Naive thymus-derived CD8-positive, alpha-beta T cell (primary cell): ENCODE results near the gene GH2. TPM values are rescaled to one million over a fixed set of nuclear protein-coding genes. Genes with fewer than 3 reads are reported as not detected.
A peak's percentile ranks its signal among the peaks of the same experiment; 100 is the strongest.
"Not testable (repeated sequence)": the region's sequence is repeated elsewhere in the genome, so short reads cannot be mapped to it uniquely, and the experiment has no call there.

Experiments used
- ATAC-seq, 2 donors: fragments of 150-1000 bp; cut with Tn5 transposase in 1 of 2; sonication (Bioruptor Pico), chemical (Tn5 transposase) in 1 of 2; 1 replicate in 1 of 2; 2 replicates in 1 of 2; pipeline ENCODE4 v1.10.0; 2021; ENCODE audit warnings: mild to moderate bottlenecking in 2 of 2, moderate library complexity in 2 of 2
- POLR2A ChIA-PET: fragments of 350-600 bp; sonication (Branson Sonifier 250); formaldehyde crosslinking; loops from one replicate; lab custom pipeline; 2021; ENCODE audit warnings: antibody characterized with exemption; lab: Charles Lee
- DNase-seq, 10 donors: peaks; one replicate each; pipeline versions ENCODE4 v3.0.0 to v3.0.0-alpha.2; 2020 to 2022
- H3K27ac Mint-ChIP-seq, 10 donors: one replicate each; pipeline ENCODE4 v1.8.0; 2020 to 2022; ENCODE audit warnings: mild to moderate bottlenecking in 10 of 10, mixed read lengths in 10 of 10, moderate library complexity in 4 of 10, inconsistent platforms in 1 of 10
- H3K27me3 Mint-ChIP-seq, 5 donors: one replicate each; pipeline ENCODE4 v1.8.0; 2021 to 2022; ENCODE audit warnings: mixed read lengths in 5 of 5
- H3K36me3 Mint-ChIP-seq, 3 donors: one replicate each; pipeline ENCODE4 v1.8.0; 2020 to 2022; ENCODE audit warnings: mixed read lengths in 3 of 3, mild to moderate bottlenecking in 2 of 3, inconsistent platforms in 1 of 3
- H3K4me1 Mint-ChIP-seq, 4 donors: one replicate each; pipeline ENCODE4 v1.8.0; 2021 to 2022; ENCODE audit warnings: mixed read lengths in 4 of 4
- H3K4me3 Mint-ChIP-seq, 10 donors: one replicate each; pipeline ENCODE4 v1.8.0; 2020 to 2022; ENCODE audit warnings: mild to moderate bottlenecking in 10 of 10, mixed read lengths in 10 of 10, moderate library complexity in 6 of 10, inconsistent platforms in 1 of 10
- H3K9me3 Mint-ChIP-seq, 9 donors: one replicate each; pipeline ENCODE4 v1.8.0; 2020 to 2022; ENCODE audit warnings: mixed read lengths in 9 of 9, mild to moderate bottlenecking in 3 of 9, inconsistent platforms in 1 of 9, moderate library complexity in 1 of 9
- polyA plus RNA-seq, 3 donors: library from polyadenylated mRNA; unstranded; fragments of 300-500 nt; fragmentation: Illumina TruSeq; gene quantifications; one replicate each; pipeline ENCODE4 v1.2.3, GENCODE V29; 2021
- total RNA-seq, 8 experiments: library from RNA in 2 of 8; stranded (reverse) in 2 of 8; gene quantifications; one replicate each; pipeline ENCODE4 v1.2.3 and lab custom pipeline; 2021 to 2026

The GH2 gene
- total and polyA plus RNA-seq, 5 experiments from 2014 or later = not detected

GRCh38 chr17:63920050-63920449 is 38.3 kb upstream of the GH2 start:
- not testable (repeated sequence) for H3K4me3 Mint-ChIP-seq, ATAC-seq
- peak overlapping the region in 1 of 10 donors; percentile 72 for H3K27ac Mint-ChIP-seq

GRCh38 chr17:63919311-63919723 is 37.6 kb upstream of the GH2 start:
- Mint-ChIP-seq H3K4me1 (peaks cover 4 to 48% (median 9%) of the 10 kb centered on the region in 4 donors), H3K27ac (peak overlapping the region in 7 of 10 donors; percentile 12 to 87 (median 43)), H3K9me3 (no peaks in the 10 kb centered on the region), H3K27me3 (peaks cover 0 to 5% (median 0%) of the 10 kb centered on the region in 5 donors), H3K36me3 (no peaks in the 10 kb centered on the region), H3K4me3 (peak overlapping the region in 1 of 10 donors; percentile 66)
- POLR2A ChIA-PET = interaction anchor here (1.0 to 2.8 kb wide), 12 partner anchors 13 to 226 kb away, joined by 3 to 23 read pairs (median 8); partner anchors contain the start of genes CD79B, ICAM2 and PRR29
- peak; percentile 48 to 83 (median 74) for DNase-seq
- ATAC-seq = peak; percentile 92 to 96

More at GRCh38 chr17:63920050-63920449, 38.3 kb upstream of the GH2 start:
- POLR2A ChIA-PET = interaction anchor here (1.2 to 2.8 kb wide), 8 partner anchors 12 to 213 kb away, joined by 5 to 23 read pairs (median 8); partner anchors contain the start of genes CD79B and ICAM2
- H3K9me3 Mint-ChIP-seq, DNase-seq, H3K27me3 Mint-ChIP-seq, H3K36me3 Mint-ChIP-seq: not testable (repeated sequence)
- H3K4me1 Mint-ChIP-seq = peaks cover 4 to 52% (median 9%) of the 10 kb centered on the region in 4 donors

GRCh38 chr17:63918789-63919305 is 37.1 kb upstream of the GH2 start, which contains the start of gene GH1:
Gene GH1 (minus strand): TSS chr17:63918839. CDS start chr17:63918776, 63 bp downstream.
- not testable (repeated sequence) for H3K36me3 Mint-ChIP-seq, H3K27me3 Mint-ChIP-seq, ATAC-seq, DNase-seq, H3K9me3 Mint-ChIP-seq
- peak within 1 kb of the TSS in 7 of 10 donors; percentile 12 to 87 (median 43) for H3K27ac Mint-ChIP-seq
- POLR2A ChIA-PET = interaction anchor here (0.7 to 2.8 kb wide), 12 partner anchors 13 to 227 kb away, joined by 3 to 23 read pairs (median 8); partner anchors contain the start of genes CD79B, ICAM2 and PRR29
- peak within 1 kb of the TSS in 1 of 10 donors; percentile 66 for H3K4me3 Mint-ChIP-seq
- H3K4me1 Mint-ChIP-seq = peaks cover 4 to 47% (median 9%) of the 10 kb centered on the region in 4 donors

GRCh38 chr17:63918305-63918704 is 36.6 kb upstream of the GH2 start:
- H3K4me3 Mint-ChIP-seq = no peak overlapping the region
- POLR2A ChIA-PET = interaction anchor here (0.7 to 2.8 kb wide), 9 partner anchors 28 to 227 kb away, joined by 3 to 23 read pairs (median 8); partner anchors contain the start of gene ICAM2
- no peaks in the 10 kb centered on the region for H3K9me3 Mint-ChIP-seq
- ATAC-seq (no peak), DNase-seq (no peak)
- peak overlapping the region in 1 of 10 donors; percentile 19 for H3K27ac Mint-ChIP-seq
- H3K4me1 Mint-ChIP-seq = peaks cover 4 to 46% (median 9%) of the 10 kb centered on the region in 4 donors
- H3K27me3 Mint-ChIP-seq = peaks cover 0 to 5% (median 0%) of the 10 kb centered on the region in 5 donors
- H3K36me3 Mint-ChIP-seq = no peaks in the 10 kb centered on the region

- Mint-ChIP-seq H3K4me3 (no peak overlapping the region), H3K9me3 (no peaks in the 10 kb centered on the region), H3K27me3 (peaks cover 0 to 5% (median 0%) of the 10 kb centered on the region in 5 donors), H3K27ac (peak overlapping the region in 1 of 10 donors; percentile 59), H3K4me1 (peaks cover 4 to 43% (median 9%) of the 10 kb centered on the region in 4 donors), H3K36me3 (no peaks in the 10 kb centered on the region)
- ATAC-seq (no peak), DNase-seq (no peak)
- POLR2A ChIA-PET = interaction anchor here (2.5 to 2.8 kb wide), 3 partner anchors 29 to 103 kb away, joined by 8 to 23 read pairs (median 13); partner anchors contain the start of gene ICAM2
Measured at GRCh38 chr17:63917646-63918045, 35.9 kb upstream of the GH2 start.

GRCh38 chr17:63917206-63917605 is 35.5 kb upstream of the GH2 start:
- H3K9me3 Mint-ChIP-seq, H3K36me3 Mint-ChIP-seq, H3K4me3 Mint-ChIP-seq, DNase-seq, H3K27me3 Mint-ChIP-seq, ATAC-seq, POLR2A ChIA-PET: not testable (repeated sequence)
- Mint-ChIP-seq H3K4me1 (peaks cover 4 to 41% (median 10%) of the 10 kb centered on the region in 4 donors), H3K27ac (peak overlapping the region in 1 of 10 donors; percentile 59)

- H3K9me3 Mint-ChIP-seq = no peaks in the 10 kb centered on the region
- H3K36me3 Mint-ChIP-seq = no peaks in the 10 kb centered on the region
- DNase-seq = no peak
- POLR2A ChIA-PET = no interaction called here
- no peak overlapping the region for H3K4me3 Mint-ChIP-seq
- peaks cover 0 to 5% (median under 1%) of the 10 kb centered on the region in 5 donors for H3K27me3 Mint-ChIP-seq
- H3K4me1 Mint-ChIP-seq = peaks cover 4 to 39% (median 10%) of the 10 kb centered on the region in 4 donors
- no peak for ATAC-seq
- H3K27ac Mint-ChIP-seq = no peak overlapping the region
Measured at GRCh38 chr17:63916566-63917185, 34.9 kb upstream of the GH2 start.

- Mint-ChIP-seq H3K4me1 (peaks cover 6 to 35% (median 11%) of the 10 kb centered on the region in 4 donors), H3K4me3 (peak overlapping the region in 1 of 10 donors; percentile 13)
- H3K36me3 Mint-ChIP-seq, DNase-seq, POLR2A ChIA-PET, H3K27ac Mint-ChIP-seq, H3K27me3 Mint-ChIP-seq, H3K9me3 Mint-ChIP-seq, ATAC-seq: not testable (repeated sequence)
Measured at GRCh38 chr17:63915753-63916152, 34.0 kb upstream of the GH2 start.

GRCh38 chr17:63914471-63914870 is 32.7 kb upstream of the GH2 start:
- Mint-ChIP-seq H3K4me1 (peaks cover 6 to 26% (median 8%) of the 10 kb centered on the region in 4 donors), H3K27ac (no peak overlapping the region), H3K27me3 (peaks cover 0 to 7% (median 4%) of the 10 kb centered on the region in 5 donors), H3K4me3 (no peak overlapping the region), H3K9me3 (no peaks in the 10 kb centered on the region), H3K36me3 (no peaks in the 10 kb centered on the region)
- POLR2A ChIA-PET = no interaction called here
- DNase-seq = no peak
- no peak for ATAC-seq

GRCh38 chr17:63911657-63912100 is 29.9 kb upstream of the GH2 start:
- ATAC-seq = peak; percentile 71 to 83
- POLR2A ChIA-PET = no interaction called here
- Mint-ChIP-seq H3K27me3 (peaks cover 0 to 7% (median 2%) of the 10 kb centered on the region in 5 donors), H3K36me3 (no peaks in the 10 kb centered on the region), H3K9me3 (no peaks in the 10 kb centered on the region), H3K4me1 (peaks cover 0 to 20% (median 3%) of the 10 kb centered on the region in 4 donors), H3K4me3 (no peak overlapping the region), H3K27ac (no peak overlapping the region)
- peak; percentile 42 to 80 (median 64) for DNase-seq

GRCh38 chr17:63911041-63911635 is 29.4 kb upstream of the GH2 start, which contains the start of gene CSHL1:
Gene CSHL1 (minus strand): TSS chr17:63911258. CDS start chr17:63911196, 62 bp downstream.
- ATAC-seq (no peak), DNase-seq (no peak)
- H3K4me1 Mint-ChIP-seq = peaks cover 0 to 18% (median 3%) of the 10 kb centered on the region in 4 donors
- H3K9me3 Mint-ChIP-seq = no peaks in the 10 kb centered on the region
- H3K36me3 Mint-ChIP-seq = no peaks in the 10 kb centered on the region
- peaks cover 0 to 7% (median 2%) of the 10 kb centered on the region in 5 donors for H3K27me3 Mint-ChIP-seq
- POLR2A ChIA-PET = no interaction called here
- H3K27ac Mint-ChIP-seq = peak within 1 kb of the TSS in 1 of 10 donors; percentile 62
- H3K4me3 Mint-ChIP-seq = no peak within 1 kb of the TSS

GRCh38 chr17:63910096-63910495 is 28.4 kb upstream of the GH2 start:
- POLR2A ChIA-PET = no interaction called here
- DNase-seq = no peak

More at GRCh38 chr17:63910096-63910495, 28.4 kb upstream of the GH2 start:
- Mint-ChIP-seq H3K4me1 (peaks cover 0 to 10% (median 3%) of the 10 kb centered on the region in 4 donors), H3K36me3 (no peaks in the 10 kb centered on the region), H3K9me3 (no peaks in the 10 kb centered on the region), H3K4me3 (no peak overlapping the region), H3K27me3 (peaks cover 0 to 7% (median 2%) of the 10 kb centered on the region in 5 donors), H3K27ac (no peak overlapping the region)
- no peak for ATAC-seq
